Mucosa of gallbladder (tissue), 1 donor: Measurements from ENCODE around the gene NFASC. TPM values are rescaled to one million over a fixed set of nuclear protein-coding genes. Genes with fewer than 3 reads are reported as not detected.

ENCODE experiments used
- DNase-seq: peaks from one replicate; pipeline ENCODE4 v3.0.0-alpha.2; 2020; ENCODE audit warnings: low spot score
- total RNA-seq: library from RNA; stranded (reverse); gene quantifications from one replicate; pipeline ENCODE4 v1.2.1, GENCODE V29; 2021
- donor health status: DM: no; HTN: no; CAD: no.

Gene NFASC
- total RNA-seq, 1 donor from 2014 or later, result 18.0 TPM

DNA sequence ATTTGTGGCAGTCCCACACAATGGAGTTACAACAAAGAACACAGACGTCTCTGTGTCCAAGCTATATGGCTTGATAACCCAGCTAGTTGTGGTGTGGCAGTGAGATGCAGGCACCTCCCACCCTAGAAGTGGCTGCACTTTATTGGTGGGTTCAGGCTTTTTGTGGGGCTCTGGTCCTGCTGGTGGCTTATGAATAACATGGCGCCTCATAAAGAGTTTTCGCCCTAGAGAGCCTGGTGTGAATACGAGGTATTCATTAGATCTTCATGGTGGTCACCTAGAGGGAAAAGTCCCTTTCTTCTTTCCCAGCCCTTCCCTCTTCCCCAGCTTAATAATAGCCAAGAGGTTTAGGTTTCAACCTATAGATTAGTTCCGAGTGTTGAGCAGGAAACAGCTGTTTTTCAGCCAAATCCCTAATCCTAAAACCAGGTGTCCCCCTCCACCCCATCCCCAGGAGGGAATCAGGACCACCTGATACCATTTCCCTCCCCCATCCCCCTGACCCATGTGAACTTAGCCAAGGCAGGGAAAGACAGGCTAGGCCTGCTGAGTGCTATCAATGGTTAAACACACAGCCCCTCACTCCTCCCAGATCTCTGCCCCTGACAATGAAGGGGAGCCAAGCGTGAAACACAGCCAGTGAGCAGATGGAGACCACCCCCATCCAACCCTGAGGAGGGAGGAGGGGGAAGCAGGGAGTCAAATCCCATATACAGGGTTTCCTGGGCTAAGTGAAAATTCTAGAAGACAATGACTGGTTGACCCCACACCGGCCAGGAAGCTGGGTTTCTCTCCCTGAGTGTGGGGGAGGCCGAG lies 58.2 kb downstream of the NFASC start:
- DNase-seq, result no peak

DNA sequence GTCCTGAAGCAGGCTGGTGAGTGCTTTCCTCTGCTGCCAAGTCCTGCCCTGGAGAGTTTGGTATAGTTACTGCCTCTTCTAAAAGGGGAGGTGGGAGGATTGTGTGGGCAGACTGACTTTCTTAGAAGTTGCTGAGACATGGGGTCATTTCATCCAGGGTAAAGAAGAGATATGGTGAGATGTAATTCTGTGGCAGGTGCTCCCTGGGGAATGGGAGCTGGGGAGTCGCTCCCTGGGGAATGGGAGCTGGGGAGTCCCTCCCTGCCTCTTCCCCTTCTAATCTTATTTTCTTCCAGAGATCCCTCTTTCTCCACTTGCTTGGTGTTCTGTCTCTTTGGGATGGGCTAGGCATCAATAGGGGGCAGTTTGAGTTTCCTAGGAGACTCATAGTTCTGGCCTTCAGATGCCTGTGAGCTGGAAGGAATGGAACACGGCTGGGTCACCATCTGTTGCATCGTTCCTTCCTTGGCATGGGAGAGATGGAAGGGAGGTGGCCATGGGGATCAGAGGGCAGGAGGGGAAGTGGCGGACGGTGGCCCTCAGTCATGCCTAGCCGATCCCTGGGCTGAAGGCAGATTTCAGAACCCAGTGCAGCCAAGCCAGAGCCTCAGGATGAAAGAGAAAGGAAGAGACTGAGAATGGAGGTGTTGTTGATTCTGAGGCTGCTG lies 59.0 kb downstream of the NFASC start:
- no peak for DNase-seq

DNA sequence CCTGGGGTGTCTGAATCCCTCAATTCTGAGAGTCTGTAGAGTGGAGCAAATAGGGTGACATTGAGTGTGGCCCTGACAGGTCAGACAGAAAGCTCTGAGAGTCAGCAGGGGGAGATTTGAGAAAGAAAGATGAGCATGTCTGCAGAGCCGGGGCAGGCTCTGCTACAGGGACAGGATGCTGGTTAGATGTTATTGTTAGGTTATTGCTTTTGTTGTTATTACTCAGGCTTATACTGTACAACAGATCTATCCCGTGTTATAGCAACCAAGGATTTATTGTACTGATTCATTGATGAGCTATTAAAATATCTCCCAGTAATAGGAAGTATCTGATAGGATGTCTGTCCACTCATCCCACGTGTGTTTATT lies 59.5 kb downstream of the NFASC start:
- no peak for DNase-seq

DNA sequence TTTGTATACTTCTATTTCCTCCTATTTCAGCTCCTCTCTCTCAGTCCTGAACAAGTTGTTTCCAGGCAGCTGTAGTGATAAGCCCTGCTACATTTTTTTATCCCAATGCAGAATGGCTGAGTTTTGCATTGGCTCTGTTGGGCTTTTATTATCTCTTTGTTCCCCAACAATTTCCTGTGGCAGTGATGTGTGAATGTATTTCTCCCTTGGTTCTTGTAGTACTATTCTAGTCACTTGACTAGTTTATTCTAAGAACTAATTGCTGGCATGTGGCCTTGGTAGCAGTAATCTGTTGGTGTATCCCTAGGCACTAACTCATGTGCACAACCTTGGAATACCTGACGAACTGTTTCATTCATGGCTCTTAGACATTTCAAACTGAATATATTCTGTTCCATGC lies 60.7 kb downstream of the NFASC start:
- no peak for DNase-seq

DNA sequence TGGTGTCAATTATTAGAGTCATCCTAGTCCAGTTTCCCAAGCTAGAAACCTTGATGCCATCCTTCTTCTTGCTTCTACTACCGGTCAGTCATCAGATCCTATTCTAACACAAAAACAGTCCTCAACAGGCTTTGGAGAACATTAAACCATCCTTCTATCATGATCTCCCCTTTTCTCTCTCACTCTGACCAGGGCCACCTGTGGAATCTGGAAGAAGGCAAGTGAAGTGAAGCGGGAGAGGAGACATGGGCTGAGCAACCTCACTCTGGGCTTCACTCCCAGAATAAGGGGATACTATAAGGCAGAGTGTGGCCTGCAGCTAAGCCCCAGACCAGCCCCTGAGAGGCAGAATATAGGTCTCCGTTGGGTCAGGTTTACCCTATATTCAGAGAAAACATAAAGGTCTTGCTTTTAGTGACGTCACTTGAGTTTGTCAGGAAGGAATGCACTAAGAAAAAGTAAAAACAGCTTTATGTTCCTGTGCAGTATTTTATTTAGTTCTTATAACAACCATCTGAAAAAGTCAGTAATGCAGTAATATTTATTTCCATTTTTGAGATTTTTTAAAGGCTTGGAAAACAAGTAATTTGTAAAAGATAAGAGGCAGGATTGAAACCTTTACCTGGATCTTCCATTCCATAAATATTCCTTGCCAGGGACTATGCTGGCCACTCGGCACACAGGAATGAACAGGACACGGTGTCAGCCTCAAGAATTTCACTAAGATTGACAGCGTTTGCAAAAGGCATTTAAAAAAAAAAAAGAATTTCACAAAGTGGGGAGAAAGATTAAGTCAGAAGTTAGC lies 61.3 kb downstream of the NFASC start:
- no peak for DNase-seq

DNA sequence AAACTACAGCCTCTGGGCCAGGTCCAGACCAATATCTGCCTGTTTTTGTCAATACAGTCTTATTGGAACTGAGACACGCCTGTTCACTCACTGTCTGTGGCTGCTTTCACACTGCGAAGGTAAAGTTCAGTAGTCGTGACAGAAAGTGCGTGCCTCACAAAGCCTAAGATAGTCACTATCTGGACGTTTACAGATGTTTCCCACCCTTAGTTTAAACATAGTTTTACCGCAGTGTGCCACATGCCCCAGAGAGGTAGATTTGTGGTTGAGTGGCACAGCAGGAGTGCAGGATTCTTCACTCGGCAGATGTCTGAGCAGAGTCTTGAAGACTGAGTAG lies 61.9 kb downstream of the NFASC start:
- no peak for DNase-seq

DNA sequence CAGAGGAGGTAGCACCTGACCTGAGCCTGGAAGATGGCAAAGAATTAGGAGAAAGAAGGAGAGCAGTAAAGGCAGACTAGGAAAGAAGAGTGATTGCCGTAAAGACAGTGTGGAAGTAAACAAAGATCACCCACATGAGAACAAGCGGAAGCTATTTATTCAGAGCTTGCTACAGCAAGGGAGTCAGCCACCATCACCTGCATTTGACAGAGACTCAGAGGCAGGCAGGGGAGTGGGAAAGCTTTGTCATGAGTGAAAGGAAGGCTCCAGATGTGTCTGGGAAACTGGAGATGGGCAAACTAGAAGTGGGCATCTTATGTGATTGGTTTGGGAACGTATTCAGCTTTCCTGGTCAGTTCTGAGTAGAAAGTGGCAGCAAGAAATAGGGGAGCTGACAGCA lies 64.5 kb downstream of the NFASC start:
- no peak for DNase-seq

DNA sequence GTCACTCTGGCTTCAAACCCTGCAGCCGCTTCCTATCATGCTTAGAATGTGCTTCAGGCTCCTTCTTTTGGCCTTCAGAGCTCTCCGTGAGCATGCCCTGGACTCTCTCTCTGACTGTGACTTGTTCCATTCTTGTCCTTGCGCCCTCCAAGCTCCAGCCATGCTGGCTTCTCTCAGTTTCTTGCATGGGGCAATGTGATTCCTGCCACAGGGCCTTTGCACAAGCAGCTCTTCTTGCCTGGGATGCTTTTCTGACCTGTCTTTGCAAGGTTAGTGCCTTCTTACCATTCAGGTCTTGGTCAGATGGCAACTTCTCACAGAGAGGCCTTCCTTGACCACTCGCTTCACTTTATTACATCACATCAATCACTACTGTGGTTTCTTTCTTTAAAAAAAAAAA lies 66.1 kb downstream of the NFASC start:
- DNase-seq, result no peak

DNA sequence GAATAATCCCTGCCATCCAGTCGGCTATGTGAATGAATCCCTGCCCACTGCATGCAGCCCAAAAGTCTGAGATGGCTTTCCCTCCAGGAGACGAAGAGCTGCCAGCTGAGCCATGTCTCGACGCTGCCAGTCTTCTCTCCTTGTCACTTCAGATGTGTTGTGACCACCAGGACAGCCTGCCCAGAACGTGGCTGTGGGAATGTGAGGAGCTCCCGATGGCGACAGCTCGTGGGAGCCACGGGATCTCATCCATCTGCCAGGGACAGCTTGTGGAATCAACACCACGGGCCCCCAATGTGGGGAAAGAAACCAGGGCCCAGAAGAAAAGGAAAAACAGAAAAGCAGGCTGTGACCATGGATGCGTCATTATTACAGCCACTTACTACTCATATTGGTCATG lies 67.2 kb downstream of the NFASC start:
- no peak for DNase-seq

DNA sequence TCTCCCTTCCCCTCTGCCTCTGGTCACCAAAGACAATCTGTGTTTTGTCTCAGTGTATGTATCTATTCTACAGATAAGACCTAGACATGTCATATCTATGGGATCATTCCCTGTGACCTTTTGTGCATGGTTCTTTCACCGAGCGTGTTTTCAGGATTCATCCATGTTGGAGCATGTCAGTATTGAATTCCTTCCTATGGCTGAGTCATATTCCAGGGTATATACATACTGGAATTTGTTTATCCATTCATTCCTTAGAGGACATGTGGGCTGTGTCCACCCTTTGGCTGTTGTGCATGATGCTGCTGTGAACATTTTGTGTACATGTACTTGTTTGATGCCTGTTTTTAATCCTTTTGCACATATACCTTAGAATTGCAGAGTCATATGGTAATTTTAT lies 69.9 kb downstream of the NFASC start:
- DNase-seq, result no peak

DNA sequence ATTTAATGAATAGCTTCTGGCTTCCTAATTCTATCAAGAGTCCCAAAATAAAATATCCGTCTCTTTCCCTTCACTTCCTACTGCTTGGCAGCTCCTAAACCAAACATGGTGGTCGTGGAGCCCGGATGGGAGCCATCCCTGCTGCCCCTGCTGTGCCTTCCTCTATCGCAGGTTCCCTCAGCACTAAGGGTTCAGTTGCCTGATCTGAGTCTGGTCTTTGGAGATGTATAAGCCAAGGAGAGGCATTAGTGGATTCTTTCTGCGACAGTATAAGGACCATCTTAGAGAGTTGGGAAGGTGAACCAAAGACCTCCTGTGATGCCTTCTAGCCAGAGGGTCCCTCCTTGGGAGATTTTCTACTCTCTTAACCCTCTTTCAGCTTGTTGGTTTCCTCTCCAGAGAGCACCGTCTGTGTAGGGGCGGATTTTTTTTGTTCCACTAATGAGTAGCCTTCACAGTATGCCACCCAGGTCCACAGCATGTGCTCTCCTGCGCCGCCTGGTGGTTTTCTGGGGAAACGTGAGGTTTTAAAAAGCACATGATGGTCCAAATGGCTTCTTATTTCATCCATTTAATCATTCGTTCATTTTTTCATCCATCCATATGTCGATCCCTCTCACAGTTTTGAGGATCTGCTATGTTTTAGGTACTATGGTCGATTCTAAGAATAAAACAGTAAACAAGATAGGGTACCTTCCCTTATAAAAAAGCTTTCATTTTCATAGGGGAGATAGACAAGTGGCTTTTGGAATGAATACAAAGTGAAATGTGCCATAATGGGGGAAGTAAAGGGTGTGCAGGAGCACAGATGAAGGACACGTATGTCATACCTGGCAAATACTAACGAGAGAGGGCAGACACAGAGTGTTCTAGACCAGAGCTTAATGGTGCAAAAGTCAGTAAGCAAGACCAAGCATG lies 71.0 kb downstream of the NFASC start:
- DNase-seq, result peak; percentile 51

DNA sequence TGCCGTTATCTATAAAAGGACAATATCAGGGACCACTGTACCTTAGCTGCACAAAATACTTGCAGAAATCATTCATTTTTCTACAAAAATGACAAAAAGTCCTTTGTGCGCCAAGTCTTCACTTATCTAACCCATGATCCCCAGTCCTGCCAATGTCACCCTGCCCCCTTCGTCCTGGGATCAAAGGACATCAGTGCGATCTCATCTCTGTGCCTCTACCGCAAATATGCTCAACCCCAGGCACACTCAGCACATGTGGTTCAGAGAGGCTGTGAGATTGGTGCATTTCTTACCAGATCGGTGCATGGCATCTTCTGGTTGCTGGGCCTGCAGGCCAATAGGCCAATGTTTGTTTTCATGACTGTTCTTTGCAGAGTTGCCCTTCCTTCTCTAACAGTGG lies 72.8 kb downstream of the NFASC start:
- DNase-seq, result no peak

DNA sequence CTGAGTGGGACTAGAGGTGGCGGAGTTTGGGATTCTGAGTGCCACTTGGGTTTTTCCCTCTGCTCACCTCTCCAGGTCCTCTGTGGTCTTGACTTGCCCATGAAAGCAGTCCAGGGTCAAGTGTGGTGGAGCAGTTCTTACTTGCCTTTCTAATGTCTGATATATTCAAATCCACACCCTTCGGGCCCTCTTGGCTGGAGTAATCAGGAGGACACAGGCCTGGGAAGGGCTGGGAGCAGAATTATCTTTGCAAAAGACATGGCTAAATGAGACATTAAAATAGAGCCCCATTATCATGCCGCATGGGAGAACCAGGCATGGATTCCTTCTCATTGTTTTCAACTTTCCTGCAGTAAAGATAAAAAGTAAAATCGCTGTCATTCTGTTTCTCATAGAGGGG lies 74.0 kb downstream of the NFASC start:
- no peak for DNase-seq

DNA sequence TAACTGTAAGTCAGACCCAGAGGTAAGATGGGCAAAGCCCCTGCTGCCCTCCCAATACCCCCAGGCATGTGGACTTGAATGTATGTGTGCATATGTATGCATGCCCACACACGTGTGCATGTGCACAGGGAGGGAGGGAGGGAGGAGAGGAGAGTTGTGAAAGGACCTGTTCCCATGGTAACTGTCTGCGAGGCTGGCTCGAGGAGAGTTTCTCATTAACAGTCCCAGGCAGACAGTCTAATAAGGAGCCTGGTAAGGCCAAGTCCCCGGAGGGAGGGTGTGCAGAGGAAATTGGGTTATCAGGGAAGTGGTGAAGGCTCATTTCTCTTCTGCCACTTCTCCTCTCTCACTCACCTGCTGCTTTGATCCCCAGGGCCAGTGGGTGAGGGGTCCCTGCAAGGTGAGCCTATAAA lies 74.9 kb downstream of the NFASC start:
- DNase-seq, result no peak

DNA sequence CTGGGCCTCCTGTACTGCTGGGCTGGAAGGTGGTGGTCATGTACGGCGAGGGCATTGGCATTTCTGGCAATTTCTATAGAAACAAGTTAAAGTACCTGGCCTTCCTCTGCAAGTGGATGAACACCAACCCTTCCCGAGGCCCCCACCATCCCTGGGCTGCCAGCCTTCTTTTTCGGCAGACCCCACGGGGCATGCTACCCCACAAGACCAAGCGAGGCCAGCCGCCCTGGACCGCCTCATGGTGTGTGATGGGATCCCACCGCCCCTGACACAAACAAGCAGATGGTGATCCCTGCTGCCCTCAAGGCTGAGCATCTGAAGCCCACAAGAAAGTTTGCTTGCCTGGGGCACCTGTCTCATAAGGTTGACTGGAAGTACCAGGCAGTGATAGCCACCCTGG lies 76.0 kb downstream of the NFASC start:
- DNase-seq, result no peak

DNA sequence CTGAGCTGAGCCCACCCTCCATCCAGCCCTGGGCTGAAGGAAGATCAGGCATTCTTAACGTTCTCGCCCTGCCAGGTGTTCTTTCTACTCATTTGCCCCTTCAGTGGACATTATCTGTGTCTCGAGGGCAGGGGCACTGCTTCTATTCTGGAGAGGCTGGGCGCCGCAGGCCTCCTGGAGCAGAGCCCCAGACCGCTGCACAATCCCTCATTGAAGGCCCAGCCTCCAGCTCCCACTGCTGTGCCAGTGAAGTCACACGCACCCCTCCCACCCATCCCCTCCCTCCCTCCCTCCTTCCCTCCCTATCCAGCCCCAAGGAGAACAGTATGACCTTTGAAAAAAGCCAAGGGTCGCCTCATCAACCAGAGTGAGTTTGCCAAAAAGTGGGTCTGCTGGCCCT lies 76.7 kb downstream of the NFASC start:
- no peak for DNase-seq

DNA sequence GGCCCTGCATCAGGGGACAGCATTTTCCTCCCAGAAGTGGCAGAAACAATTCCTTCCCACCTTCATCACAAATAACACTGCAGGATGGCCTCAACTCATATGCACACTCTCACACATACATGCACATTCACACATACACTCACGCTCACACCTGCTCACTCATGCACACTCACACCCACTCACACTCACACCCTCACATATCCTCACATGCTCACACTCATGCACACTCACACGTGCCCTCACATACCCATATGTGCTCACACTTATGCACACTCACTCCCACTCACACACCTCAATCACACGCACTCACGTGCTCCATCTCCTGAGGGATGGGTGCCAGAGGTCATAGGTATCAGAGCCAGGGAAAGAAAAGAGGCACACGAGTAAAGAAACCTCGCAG lies 77.1 kb downstream of the NFASC start:
- DNase-seq, result no peak

DNA sequence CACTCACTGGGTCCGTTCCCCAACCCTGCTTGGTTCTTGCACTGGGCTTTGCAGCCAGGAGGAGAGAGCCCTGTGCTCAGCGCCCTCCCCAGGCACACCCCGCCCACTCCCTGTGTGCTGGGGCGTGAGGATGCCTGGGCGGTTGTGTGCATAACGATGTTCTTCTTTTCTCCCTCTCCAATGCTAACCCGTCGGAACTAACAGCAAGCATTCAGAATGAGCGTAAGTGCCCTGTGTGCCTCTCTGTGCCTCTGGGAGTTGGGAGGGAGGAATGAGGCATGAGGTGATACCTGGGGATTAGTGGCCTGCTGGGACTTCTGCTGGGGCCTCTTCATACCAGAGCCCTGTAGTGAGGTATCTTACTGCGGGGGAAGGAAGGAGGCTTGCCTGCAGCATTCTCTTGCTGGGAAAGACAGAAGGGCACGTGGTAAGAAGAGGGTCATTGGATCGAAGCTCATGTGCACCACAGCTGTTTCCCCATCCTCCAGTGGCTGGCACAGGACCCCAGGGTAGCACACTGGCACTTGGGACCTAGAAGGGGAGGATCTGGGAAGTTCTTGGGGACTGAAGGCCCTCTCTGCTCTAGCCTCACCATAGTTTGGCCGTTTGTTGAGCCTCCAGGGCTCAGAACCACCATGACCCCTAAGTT lies 79.8 kb downstream of the NFASC start:
- DNase-seq, result no peak

DNA sequence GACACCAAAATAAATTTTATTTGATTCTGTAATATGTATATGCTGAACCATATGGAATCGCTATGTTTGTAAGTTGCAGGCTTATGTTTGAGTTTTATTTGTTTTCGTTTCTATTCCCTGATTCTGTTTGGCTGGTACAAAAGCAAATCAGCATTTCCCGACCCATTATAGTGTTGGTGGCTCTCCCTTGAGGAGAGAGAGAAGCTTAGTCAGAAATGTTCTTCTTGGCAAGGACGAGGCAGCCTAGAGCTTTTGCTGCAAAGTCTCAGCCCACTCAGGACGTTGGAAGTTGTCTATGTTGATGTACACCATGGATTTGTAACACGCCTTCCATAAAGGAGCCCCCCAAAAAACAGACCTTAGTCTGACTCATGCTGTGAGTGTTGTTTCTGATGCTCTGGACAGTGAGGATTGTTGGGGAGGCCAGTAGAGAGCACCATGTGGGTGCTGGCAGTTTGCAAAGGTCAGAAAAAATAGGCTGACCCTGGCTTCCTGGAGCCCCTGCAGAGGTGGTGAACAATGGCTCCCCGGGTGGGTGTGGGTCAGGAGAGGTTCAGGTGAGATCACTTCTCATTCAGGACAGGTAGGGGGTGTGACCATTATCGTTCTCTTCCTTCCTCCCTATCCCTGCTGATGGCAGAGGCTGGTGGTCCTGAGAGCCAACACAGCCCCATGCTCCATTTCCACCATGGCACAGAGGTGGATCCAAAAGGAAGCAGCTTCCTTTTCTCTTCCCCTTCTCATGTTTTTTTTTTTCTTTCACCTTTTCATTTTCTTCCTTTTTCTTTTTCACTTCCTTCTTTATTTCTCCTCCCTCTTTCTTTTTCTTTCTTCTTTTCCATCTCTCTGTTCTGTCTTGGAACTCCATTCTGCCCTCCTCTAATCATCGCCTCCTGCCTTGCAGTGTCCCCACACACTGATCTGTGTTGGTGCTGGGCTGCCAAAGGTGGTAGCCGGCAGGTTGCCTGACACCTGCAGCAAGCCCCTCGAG lies 88.0 kb downstream of the NFASC start:
- DNase-seq, result no peak

DNA sequence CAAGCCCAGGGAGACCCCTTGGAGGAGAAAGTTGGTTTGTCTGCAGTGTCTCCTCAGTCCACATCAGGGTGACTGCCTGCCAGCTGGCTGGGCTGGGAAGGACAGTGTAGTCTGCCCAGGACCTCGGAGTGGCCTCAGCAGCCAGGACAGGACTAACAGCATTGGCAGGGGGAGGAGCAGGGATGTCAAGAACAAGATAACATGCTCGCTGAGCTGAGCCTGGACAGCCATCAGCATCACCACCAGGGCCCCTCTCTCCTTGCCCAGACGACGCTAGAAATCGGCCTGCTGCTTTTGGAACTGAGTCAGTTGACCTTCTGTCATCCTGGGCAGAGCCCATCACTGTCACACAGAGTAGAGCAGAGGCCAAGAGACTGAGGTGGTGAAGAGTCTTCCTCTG lies 88.7 kb downstream of the NFASC start:
- no peak for DNase-seq
